HK-2 (cell line): ENCODE results near the gene MRPL33.

Experiments
- DNase-seq: peaks from one replicate; pipeline ENCODE4 v3.0.0-alpha.2; 2018; ENCODE audit not compliant: unreplicated experiment

The MRPL33 gene

GRCh38 chr2:27771548-27772335 is at the start of gene MRPL33:
Gene MRPL33 (plus strand): TSS chr2:27771719. CDS start chr2:27771778, 59 bp downstream.
- DNase-seq: peak; percentile 95

DNA sequence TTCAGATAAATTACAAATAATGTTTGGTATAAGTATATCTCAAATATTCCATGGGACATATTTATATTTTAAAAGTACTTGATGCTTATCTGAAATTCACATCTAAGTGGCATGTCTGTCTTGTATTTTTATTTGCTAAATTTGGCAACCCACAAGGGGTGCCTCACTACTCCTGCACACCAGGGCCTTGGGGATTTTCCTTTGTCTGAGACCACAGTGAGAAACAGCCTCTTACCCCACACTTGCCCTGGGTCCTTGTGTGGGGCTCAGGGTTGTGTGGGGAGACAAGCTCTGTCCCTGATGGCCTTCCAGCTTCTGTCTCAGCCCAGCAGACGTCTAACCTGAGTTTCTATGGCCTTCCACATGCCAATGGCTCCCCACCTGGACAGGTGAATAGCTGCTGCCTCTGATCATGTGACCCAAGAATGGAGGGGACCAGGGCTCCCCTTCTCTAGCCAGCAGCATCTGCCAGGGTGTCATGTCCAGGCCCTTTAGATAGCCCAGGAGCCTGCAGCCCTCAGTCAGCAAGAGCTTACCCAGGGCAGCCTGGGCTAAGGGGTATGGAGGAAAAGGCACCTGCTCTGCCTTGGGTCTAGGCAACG is 49.5 kb upstream of the MRPL33 start:
- DNase-seq: no peak

- DNase-seq: peak; percentile 53
Observed at GRCh38 chr2:27723372-27724144, 48.0 kb upstream of the MRPL33 start.

- DNase-seq: no peak
Observed at GRCh38 chr2:27724191-27724590, 47.3 kb upstream of the MRPL33 start.

GRCh38 chr2:27724905-27725701 is 46.4 kb upstream of the MRPL33 start:
- DNase-seq: no peak

DNA sequence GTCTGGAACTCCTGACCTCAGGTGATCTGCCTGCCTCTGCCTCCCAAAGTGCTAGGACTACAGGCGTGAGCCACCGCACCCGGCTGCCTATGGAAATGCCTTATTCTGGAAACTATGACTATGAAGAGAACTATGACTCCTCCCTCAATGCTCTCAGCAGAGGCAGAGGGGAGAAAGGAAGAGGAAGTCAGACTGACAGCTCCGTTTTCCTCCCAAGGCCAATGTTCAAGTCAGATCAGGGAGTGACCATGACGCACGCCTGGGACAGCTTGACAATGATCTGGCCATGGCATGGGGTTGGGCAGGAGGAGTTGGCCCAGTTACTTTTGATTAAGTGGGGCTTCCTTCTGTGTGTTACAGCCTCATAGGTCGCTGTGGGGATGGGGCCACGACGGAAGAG is 44.3 kb upstream of the MRPL33 start:
- no peak for DNase-seq

DNA sequence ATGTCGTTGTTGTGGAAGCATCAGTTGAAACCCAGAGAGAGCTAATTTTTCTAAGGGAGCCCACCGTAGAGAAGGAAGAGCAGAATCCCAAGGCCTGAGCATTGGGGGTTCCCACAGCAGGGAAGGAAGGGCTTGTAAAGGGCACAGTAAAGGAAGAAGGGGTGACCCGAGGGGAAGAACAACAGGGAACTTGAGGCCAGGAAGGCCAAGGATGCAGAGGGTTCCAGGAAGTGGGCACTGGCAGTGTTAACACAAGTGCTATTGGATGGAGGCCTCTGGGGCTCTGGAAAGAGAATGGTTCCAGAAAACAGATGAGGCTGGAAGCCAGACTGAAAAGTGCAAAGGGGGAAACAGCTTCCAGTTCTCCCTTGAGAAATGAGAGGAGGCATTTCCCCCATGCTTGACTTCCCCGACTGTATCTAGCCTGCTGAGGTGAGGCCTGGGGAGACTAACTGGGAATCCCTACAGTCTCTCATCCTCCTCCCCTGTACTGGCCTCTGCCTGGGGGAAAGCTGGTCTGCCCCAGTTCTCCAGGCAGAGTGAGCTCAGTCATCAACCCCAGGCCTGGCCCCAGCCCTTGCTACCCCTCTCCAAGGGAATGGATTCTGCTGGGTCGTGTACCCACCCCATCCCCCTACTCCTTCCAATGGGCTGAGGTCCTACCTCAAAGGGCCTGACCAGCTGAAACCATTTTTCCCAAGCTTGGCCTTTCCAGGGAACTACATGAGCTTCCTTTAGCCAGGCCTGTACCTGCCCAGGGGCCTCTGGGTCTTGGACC is 43.2 kb upstream of the MRPL33 start:
- DNase-seq: no peak

DNA sequence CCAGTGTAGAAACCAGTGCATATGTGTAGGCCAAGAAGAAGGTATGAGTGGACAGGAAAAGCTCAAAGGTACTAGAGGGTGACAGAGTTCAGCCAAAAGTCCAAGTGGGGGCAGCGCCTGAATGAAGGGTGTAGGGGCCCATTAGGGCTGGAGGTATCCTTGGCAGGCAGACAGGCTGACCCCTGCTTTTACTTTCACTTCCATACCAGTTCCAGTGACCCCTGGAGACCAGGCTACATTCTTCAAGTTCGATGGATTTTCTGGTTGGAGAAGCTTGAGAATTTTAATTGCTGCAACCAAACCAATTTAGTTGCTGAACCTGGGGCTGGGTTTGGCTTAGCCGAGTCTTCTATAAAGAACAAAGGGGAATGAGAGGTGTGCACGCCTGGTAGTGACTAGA is 42.3 kb upstream of the MRPL33 start:
- no peak for DNase-seq

GRCh38 chr2:27729614-27730013 is 41.9 kb upstream of the MRPL33 start:
- no peak for DNase-seq

- no peak for DNase-seq
Observed at GRCh38 chr2:27730261-27730662, 41.3 kb upstream of the MRPL33 start.

GRCh38 chr2:27730980-27731691 is 40.4 kb upstream of the MRPL33 start:
- no peak for DNase-seq

GRCh38 chr2:27734305-27734704 is 37.2 kb upstream of the MRPL33 start:
- no peak for DNase-seq

- DNase-seq: peak; percentile 49
Observed at GRCh38 chr2:27735263-27735904, 36.1 kb upstream of the MRPL33 start.

DNA sequence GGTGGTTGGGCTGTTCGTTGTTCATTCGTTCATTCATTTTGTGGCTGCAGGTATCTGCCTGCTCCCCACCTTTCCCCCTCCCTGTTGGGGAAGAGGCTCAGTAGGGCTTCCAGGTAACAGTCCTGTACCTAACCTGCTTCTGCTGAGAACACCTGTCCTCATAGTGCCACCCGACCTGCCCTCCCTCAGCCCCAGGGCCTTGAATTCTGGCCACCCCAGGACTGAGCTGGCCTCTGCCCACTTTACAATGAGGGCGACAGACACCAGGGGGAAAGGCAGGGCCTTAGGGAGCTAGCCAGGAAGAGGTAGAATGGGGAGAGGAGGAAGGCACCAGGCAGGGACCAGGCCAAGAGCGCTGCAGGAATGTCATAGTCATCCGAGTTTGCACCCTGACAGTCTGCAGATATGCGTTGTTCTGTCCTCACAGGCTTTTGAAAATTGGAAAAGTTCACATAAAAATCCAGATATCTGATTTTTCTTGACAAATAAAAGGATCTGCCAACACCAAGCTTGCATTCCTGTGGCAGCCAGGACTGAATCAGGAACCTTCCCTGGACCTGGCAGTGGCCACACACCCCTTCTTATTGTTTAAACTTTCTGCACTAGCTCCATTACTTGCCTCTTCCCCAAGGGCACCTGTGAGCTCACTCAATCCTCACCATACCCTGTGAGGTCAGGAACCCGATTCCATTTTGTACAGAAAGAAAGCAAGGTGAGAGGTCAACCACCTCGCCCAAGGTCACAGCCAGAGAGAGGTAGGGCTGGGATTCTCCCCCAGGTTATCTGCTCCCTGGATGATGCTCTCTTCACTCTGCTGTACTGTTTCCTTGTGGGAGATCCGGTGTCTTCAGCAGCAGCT is 35.3 kb upstream of the MRPL33 start:
- DNase-seq: no peak

GRCh38 chr2:27736890-27737204 is 34.7 kb upstream of the MRPL33 start:
- no peak for DNase-seq

GRCh38 chr2:27737676-27738348 is 33.7 kb upstream of the MRPL33 start:
- no peak for DNase-seq

- no peak for DNase-seq
Observed at GRCh38 chr2:27738349-27739057, 33.0 kb upstream of the MRPL33 start.

- no peak for DNase-seq
Observed at GRCh38 chr2:27739058-27739373, 32.5 kb upstream of the MRPL33 start.
